ENCODE data around the gene FAM162B. TPM values are rescaled to one million over a fixed set of nuclear protein-coding genes. Genes with fewer than 3 reads are reported as not detected.

Gene FAM162B
- total and polyA plus RNA-seq, 4 donors, result 0.56 to 1.0 (median 0.59) TPM

DNA sequence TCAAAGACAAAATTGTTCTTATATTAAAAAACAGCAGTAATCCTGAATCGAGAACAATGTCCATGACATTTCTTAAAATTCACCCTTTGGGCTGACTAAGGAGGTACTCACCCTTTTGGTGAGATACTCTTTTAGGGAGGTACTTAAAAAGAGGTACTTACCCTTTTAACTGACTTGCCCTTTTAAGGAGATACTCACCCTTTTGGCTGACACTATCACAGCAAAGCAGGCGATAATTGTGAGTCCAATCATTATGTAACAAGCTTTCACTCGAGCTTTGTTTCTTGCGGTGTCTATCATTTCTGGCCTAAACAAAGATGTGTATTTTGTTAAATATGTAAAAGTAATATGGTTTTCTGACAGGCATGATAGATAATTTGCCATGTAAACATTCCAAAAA lies 3.7 kb downstream of the FAM162B start:
- Histone ChIP-seq H3K27me3 (ENCODE audit: control insufficient read depth in 4 of 4, insufficient read depth in 4 of 4, low read length in 3 of 4) (peaks cover 0 to 12% (median 3%) of the 10 kb centered on the region in 4 donors), H3K27ac (ENCODE audit: low read depth in 1 of 2, low read length in 2 of 2) (no peak overlapping the region), H3K4me1 (ENCODE audit: control insufficient read depth in 4 of 4, insufficient read depth in 4 of 4, low read length in 3 of 4) (peaks cover 3 to 13% (median 10%) of the 10 kb centered on the region in 4 donors), H3K9ac (ENCODE audit: low read depth in 1 of 2, low read length in 2 of 2) (no peak overlapping the region), H3K4me3 (ENCODE audit: low read depth in 1 of 3, low read length in 3 of 3) (no peak overlapping the region), H3K36me3 (ENCODE audit: control insufficient read depth in 4 of 4, insufficient read depth in 3 of 4, low read depth in 1 of 4, low read length in 3 of 4) (no peaks in the 10 kb centered on the region), H3K9me3 (ENCODE audit: control insufficient read depth in 4 of 4, low read length in 3 of 4) (no peaks in the 10 kb centered on the region)
- WGBS, result 66% methylated on average over 4 of the region's 4 CpGs
- no peak for DNase-seq (ENCODE audit: low spot score)
- no peak for TF ChIP-seq RAD21 (IDR thresholded peaks at IDR 0.05)
- TF ChIP-seq, protein P1, sequence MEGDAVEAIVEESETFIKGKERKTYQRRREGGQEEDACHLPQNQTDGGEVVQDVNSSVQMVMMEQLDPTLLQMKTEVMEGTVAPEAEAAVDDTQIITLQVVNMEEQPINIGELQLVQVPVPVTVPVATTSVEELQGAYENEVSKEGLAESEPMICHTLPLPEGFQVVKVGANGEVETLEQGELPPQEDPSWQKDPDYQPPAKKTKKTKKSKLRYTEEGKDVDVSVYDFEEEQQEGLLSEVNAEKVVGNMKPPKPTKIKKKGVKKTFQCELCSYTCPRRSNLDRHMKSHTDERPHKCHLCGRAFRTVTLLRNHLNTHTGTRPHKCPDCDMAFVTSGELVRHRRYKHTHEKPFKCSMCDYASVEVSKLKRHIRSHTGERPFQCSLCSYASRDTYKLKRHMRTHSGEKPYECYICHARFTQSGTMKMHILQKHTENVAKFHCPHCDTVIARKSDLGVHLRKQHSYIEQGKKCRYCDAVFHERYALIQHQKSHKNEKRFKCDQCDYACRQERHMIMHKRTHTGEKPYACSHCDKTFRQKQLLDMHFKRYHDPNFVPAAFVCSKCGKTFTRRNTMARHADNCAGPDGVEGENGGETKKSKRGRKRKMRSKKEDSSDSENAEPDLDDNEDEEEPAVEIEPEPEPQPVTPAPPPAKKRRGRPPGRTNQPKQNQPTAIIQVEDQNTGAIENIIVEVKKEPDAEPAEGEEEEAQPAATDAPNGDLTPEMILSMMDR (IDR thresholded peaks at IDR 0.05; ENCODE audit: low read depth, low read length, missing input control), result no peak
- TF ChIP-seq, protein P2, sequence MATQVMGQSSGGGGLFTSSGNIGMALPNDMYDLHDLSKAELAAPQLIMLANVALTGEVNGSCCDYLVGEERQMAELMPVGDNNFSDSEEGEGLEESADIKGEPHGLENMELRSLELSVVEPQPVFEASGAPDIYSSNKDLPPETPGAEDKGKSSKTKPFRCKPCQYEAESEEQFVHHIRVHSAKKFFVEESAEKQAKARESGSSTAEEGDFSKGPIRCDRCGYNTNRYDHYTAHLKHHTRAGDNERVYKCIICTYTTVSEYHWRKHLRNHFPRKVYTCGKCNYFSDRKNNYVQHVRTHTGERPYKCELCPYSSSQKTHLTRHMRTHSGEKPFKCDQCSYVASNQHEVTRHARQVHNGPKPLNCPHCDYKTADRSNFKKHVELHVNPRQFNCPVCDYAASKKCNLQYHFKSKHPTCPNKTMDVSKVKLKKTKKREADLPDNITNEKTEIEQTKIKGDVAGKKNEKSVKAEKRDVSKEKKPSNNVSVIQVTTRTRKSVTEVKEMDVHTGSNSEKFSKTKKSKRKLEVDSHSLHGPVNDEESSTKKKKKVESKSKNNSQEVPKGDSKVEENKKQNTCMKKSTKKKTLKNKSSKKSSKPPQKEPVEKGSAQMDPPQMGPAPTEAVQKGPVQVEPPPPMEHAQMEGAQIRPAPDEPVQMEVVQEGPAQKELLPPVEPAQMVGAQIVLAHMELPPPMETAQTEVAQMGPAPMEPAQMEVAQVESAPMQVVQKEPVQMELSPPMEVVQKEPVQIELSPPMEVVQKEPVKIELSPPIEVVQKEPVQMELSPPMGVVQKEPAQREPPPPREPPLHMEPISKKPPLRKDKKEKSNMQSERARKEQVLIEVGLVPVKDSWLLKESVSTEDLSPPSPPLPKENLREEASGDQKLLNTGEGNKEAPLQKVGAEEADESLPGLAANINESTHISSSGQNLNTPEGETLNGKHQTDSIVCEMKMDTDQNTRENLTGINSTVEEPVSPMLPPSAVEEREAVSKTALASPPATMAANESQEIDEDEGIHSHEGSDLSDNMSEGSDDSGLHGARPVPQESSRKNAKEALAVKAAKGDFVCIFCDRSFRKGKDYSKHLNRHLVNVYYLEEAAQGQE (IDR thresholded peaks at IDR 0.05), result no peak
- TF ChIP-seq, protein P3, sequence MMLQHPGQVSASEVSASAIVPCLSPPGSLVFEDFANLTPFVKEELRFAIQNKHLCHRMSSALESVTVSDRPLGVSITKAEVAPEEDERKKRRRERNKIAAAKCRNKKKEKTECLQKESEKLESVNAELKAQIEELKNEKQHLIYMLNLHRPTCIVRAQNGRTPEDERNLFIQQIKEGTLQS (IDR thresholded peaks at IDR 0.05), result no peak
- TF ChIP-seq, protein P4, sequence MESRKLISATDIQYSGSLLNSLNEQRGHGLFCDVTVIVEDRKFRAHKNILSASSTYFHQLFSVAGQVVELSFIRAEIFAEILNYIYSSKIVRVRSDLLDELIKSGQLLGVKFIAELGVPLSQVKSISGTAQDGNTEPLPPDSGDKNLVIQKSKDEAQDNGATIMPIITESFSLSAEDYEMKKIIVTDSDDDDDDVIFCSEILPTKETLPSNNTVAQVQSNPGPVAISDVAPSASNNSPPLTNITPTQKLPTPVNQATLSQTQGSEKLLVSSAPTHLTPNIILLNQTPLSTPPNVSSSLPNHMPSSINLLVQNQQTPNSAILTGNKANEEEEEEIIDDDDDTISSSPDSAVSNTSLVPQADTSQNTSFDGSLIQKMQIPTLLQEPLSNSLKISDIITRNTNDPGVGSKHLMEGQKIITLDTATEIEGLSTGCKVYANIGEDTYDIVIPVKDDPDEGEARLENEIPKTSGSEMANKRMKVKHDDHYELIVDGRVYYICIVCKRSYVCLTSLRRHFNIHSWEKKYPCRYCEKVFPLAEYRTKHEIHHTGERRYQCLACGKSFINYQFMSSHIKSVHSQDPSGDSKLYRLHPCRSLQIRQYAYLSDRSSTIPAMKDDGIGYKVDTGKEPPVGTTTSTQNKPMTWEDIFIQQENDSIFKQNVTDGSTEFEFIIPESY (IDR thresholded peaks at IDR 0.05), result no peak
- no peak for TF ChIP-seq SP1 (IDR thresholded peaks at IDR 0.05)

DNA sequence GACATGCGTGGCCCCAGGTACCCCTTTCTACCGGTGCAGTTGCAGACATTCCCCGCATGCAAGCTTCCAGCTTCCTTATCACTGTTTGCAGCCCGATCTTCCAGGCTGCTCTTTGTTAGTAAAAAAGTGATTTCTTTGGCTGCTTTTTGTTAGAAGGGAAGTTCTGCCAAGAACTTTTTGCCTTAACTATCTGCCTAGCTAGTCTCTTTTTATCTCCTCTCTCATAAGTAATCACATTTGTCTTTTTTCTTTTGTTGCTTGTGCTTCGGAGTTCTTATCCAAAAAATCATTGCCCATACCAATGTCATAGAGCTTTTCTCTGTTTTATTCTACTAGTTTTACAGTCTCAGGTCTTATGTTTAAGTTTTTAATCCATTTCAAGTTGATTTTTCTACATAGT lies 20.3 kb downstream of the FAM162B start:
- Histone ChIP-seq H3K4me1 (ENCODE audit: control insufficient read depth in 4 of 4, insufficient read depth in 4 of 4, low read length in 3 of 4) (no peaks in the 10 kb centered on the region), H3K27me3 (ENCODE audit: control insufficient read depth in 4 of 4, insufficient read depth in 4 of 4, low read length in 3 of 4) (no peaks in the 10 kb centered on the region), H3K27ac (ENCODE audit: low read depth in 1 of 2, low read length in 2 of 2) (no peak overlapping the region), H3K9ac (ENCODE audit: low read depth in 1 of 2, low read length in 2 of 2) (no peak overlapping the region), H3K9me3 (ENCODE audit: control insufficient read depth in 4 of 4, low read length in 3 of 4) (no peaks in the 10 kb centered on the region), H3K36me3 (ENCODE audit: control insufficient read depth in 4 of 4, insufficient read depth in 3 of 4, low read depth in 1 of 4, low read length in 3 of 4) (no peaks in the 10 kb centered on the region), H3K4me3 (ENCODE audit: low read depth in 1 of 3, low read length in 3 of 3) (no peak overlapping the region)
- TF ChIP-seq EGR1 (IDR thresholded peaks at IDR 0.05; ENCODE audit: low read depth in 2 of 2) (no peak), FOXA2 (IDR thresholded peaks at IDR 0.05) (no peak), TAF1 (conservative IDR thresholded peaks at IDR 0.05) (no peak), RXRA (IDR thresholded peaks at IDR 0.05) (no peak), GABPA (IDR thresholded peaks at IDR 0.05 in 1 of 2, conservative IDR thresholded peaks at IDR 0.05 in 1 of 2) (no peak)
- TF ChIP-seq, protein P1 (IDR thresholded peaks at IDR 0.05; ENCODE audit: low read depth, low read length, missing input control), result no peak
- TF ChIP-seq, protein P2 (IDR thresholded peaks at IDR 0.05), result no peak
- TF ChIP-seq, protein P4 (IDR thresholded peaks at IDR 0.05), result no peak
- 66% methylated on average over 5 of the region's 5 CpGs for WGBS
- no peak for DNase-seq (ENCODE audit: low spot score)

Measured in liver (tissue), 9 donors.